DND-41 (cell line): ENCODE data around the gene FAN1.

Source experiments
- EZH2 ChIP-seq: IDR thresholded peaks from 3 replicates; pipeline ENCODE4 v1.6.1; 2012; ENCODE audit warnings: borderline replicate concordance, low read depth, mild to moderate bottlenecking, moderate library complexity, low read length, inconsistent platforms; ENCODE audit not compliant: severe bottlenecking
- TF ChIP-seq, protein P1 (sequence below): IDR thresholded peaks from 2 replicates; pipeline ENCODE4 v1.5.1; 2012; ENCODE audit warnings: borderline replicate concordance, low read length, moderate library complexity, mild to moderate bottlenecking; ENCODE audit not compliant: poor library complexity, severe bottlenecking; ENCODE audit errors: extremely low read depth

DNA sequence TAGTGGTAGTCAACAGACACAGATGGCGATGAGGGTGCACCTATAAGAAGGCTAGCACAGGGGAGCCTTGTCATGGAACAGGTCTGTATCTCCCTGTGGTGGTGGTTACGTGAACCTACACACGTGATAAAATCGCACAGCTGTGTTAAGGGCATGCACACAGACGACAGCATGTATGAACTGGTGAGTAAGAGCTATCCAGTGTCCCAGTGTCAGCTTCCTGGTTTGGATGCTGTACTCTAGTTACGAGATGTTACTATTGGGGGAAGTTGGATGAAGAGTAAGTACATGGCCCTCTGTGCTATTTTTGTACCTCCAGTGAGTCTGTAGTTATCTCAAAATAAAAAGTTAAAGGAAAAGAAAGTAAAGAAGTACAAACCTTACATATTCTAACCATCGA is 49.5 kb downstream of the FAN1 start:
- TF ChIP-seq, protein P1, sequence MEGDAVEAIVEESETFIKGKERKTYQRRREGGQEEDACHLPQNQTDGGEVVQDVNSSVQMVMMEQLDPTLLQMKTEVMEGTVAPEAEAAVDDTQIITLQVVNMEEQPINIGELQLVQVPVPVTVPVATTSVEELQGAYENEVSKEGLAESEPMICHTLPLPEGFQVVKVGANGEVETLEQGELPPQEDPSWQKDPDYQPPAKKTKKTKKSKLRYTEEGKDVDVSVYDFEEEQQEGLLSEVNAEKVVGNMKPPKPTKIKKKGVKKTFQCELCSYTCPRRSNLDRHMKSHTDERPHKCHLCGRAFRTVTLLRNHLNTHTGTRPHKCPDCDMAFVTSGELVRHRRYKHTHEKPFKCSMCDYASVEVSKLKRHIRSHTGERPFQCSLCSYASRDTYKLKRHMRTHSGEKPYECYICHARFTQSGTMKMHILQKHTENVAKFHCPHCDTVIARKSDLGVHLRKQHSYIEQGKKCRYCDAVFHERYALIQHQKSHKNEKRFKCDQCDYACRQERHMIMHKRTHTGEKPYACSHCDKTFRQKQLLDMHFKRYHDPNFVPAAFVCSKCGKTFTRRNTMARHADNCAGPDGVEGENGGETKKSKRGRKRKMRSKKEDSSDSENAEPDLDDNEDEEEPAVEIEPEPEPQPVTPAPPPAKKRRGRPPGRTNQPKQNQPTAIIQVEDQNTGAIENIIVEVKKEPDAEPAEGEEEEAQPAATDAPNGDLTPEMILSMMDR: no peak
- TF ChIP-seq EZH2: no peak
